H1 (cell line): ENCODE measurements around the gene TTBK1. TPM values are rescaled to one million over a fixed set of nuclear protein-coding genes. Genes with fewer than 3 reads are reported as not detected.

Experiments used
- CTCF ChIP-seq, 3 experiments: IDR thresholded peaks; 1 replicate in 2 of 3; 2 replicates in 1 of 3; pipeline versions ENCODE4 v1.5.1 to v1.6.1; 2011; ENCODE audit warnings: low read length in 3 of 3, mild to moderate bottlenecking in 3 of 3, inconsistent platforms in 2 of 3, low read depth in 1 of 3, moderate library complexity in 1 of 3; ENCODE audit not compliant: insufficient read depth in 1 of 3; ENCODE audit errors: control extremely low read depth in 1 of 3
- MAFK ChIP-seq: IDR thresholded peaks from 2 replicates; pipeline ENCODE4 v1.6.1; 2012; ENCODE audit warnings: low read depth, mild to moderate bottlenecking, improper control_type of control experiment, low read length
- PHF8 ChIP-seq: fragments of 200-600 bp; sonication (generic); conservative IDR thresholded peaks from 2 replicates; pipeline ENCODE4 v1.7.1; 2012; ENCODE audit warnings: low read depth, mild to moderate bottlenecking, inconsistent platforms, low read length, moderate library complexity
- POU5F1 ChIP-seq: IDR thresholded peaks from 2 replicates; pipeline ENCODE4 v1.6.1; 2011; ENCODE audit warnings: low read depth, mild to moderate bottlenecking, low read length, moderate library complexity
- RNF2 ChIP-seq: fragments of 200-900, 300-1000 bp; sonication (generic); IDR thresholded peaks from 2 replicates; pipeline ENCODE4 v1.7.1; 2016; ENCODE audit warnings: borderline replicate concordance, low read depth, mild to moderate bottlenecking, antibody characterized with exemption, low read length; ENCODE audit not compliant: poor library complexity, severe bottlenecking; ENCODE audit errors: missing control alignments
- polyA plus RNA-seq, 7 experiments: library from polyadenylated mRNA; depleted of rRNA in 3 of 7; stranded (reverse) in 5 of 7; unstranded in 2 of 7; fragments of >200 nt in 5 of 7; fragments of 200-250 nt in 2 of 7; gene quantifications; 1 replicate in 5 of 7; 2 replicates in 1 of 7; 4 replicates in 1 of 7; pipeline versions ENCODE4 v1.2.1 to v1.2.3, GENCODE V29; 2011 to 2013; ENCODE audit warnings: missing spikeins in 2 of 7, mixed read lengths in 2 of 7
- total RNA-seq: library from RNA; stranded (reverse); fragmentation: NEBNext Ultra II Directional; extraction: Animal tissue kit (Norgen Biotek cat#: 25700); gene quantifications from 2 replicates; pipeline ENCODE4 v1.2.1, GENCODE V29; 2021

Gene TTBK1
- total and polyA plus RNA-seq, 2 of the 8 experiments (the other 6 are each of a cell fraction or from before 2014, with no cell fraction given) = 0.53 to 1.6 TPM

GRCh38 chr6:43228951-43229802, 14.1 kb upstream of the TTBK1 start, which contains the start of gene DNPH1 (continued):
- peak in 2 of 3 experiments; percentile 81 to 83; a peak in 3 of 4 replicates for TF ChIP-seq CTCF (IDR thresholded peaks at IDR 0.05; ENCODE audit: control extremely low read depth in 1 of 3, insufficient read depth in 1 of 3, low read depth in 1 of 3, low read length in 3 of 3)
- no peak for TF ChIP-seq POU5F1
- TF ChIP-seq RNF2 = peak; percentile 44
- TF ChIP-seq PHF8 = peak; percentile 82
- TF ChIP-seq MAFK = peak; percentile 15; the same call in 1 of the 2 replicates
